ENCODE results near the gene ZNRF2. TPM values are rescaled to one million over a fixed set of nuclear protein-coding genes. Genes with fewer than 3 reads are reported as not detected.

The ZNRF2 gene
- total RNA-seq, 1 experiment from 2014 or later = 34.7 TPM

GRCh38 chr7:30306976-30307375, 22.6 kb downstream of the ZNRF2 start:
- in situ Hi-C loops (cut with HindIII; ENCODE audit: low pct_unique_long_range_greater_than_20kb, low sequenced_read_pairs) = no loop called here
- no peak for DNase-seq (ENCODE audit: low read depth, low spot score)

- in situ Hi-C loops (cut with HindIII; ENCODE audit: low pct_unique_long_range_greater_than_20kb, low sequenced_read_pairs) = no loop called here
- DNase-seq (ENCODE audit: low read depth, low spot score) = no peak
Observed at GRCh38 chr7:30308389-30308788, 24.0 kb downstream of the ZNRF2 start.

- no peak for DNase-seq (ENCODE audit: low read depth, low spot score)
- in situ Hi-C loops (cut with HindIII; ENCODE audit: low pct_unique_long_range_greater_than_20kb, low sequenced_read_pairs) = no loop called here
Observed at GRCh38 chr7:30309302-30309701, 24.9 kb downstream of the ZNRF2 start.

- in situ Hi-C loops (cut with HindIII; ENCODE audit: low pct_unique_long_range_greater_than_20kb, low sequenced_read_pairs) = no loop called here
- no peak for DNase-seq (ENCODE audit: low read depth, low spot score)
Observed at GRCh38 chr7:30309842-30310435, 25.5 kb downstream of the ZNRF2 start.

GRCh38 chr7:30310674-30311362, 26.4 kb downstream of the ZNRF2 start:
- DNase-seq (ENCODE audit: low read depth, low spot score) = no peak

GRCh38 chr7:30312178-30312577, 27.8 kb downstream of the ZNRF2 start:
- in situ Hi-C loops (cut with HindIII; ENCODE audit: low pct_unique_long_range_greater_than_20kb, low sequenced_read_pairs) = no loop called here
- DNase-seq (ENCODE audit: low read depth, low spot score) = no peak

More at GRCh38 chr7:30310674-30311362, 26.4 kb downstream of the ZNRF2 start:
- in situ Hi-C loops (cut with HindIII; ENCODE audit: low pct_unique_long_range_greater_than_20kb, low sequenced_read_pairs) = no loop called here

GRCh38 chr7:30313348-30313747, 29.0 kb downstream of the ZNRF2 start:
- DNase-seq (ENCODE audit: low read depth, low spot score) = no peak
- in situ Hi-C loops (cut with HindIII; ENCODE audit: low pct_unique_long_range_greater_than_20kb, low sequenced_read_pairs) = no loop called here

GRCh38 chr7:30313793-30314192, 29.4 kb downstream of the ZNRF2 start:
- DNase-seq (ENCODE audit: low read depth, low spot score) = no peak
- in situ Hi-C loops (cut with HindIII; ENCODE audit: low pct_unique_long_range_greater_than_20kb, low sequenced_read_pairs) = no loop called here

- in situ Hi-C loops (cut with HindIII; ENCODE audit: low pct_unique_long_range_greater_than_20kb, low sequenced_read_pairs) = no loop called here
- DNase-seq (ENCODE audit: low read depth, low spot score) = no peak
Observed at GRCh38 chr7:30315589-30315988, 31.2 kb downstream of the ZNRF2 start.

- no peak for DNase-seq (ENCODE audit: low read depth, low spot score)
- in situ Hi-C loops (cut with HindIII; ENCODE audit: low pct_unique_long_range_greater_than_20kb, low sequenced_read_pairs) = no loop called here
Observed at GRCh38 chr7:30320392-30320791, 36.0 kb downstream of the ZNRF2 start.

- in situ Hi-C loops (cut with HindIII; ENCODE audit: low pct_unique_long_range_greater_than_20kb, low sequenced_read_pairs) = no loop called here
- peak; percentile 46 for DNase-seq (ENCODE audit: low read depth, low spot score)
Observed at GRCh38 chr7:30321089-30321881, 36.9 kb downstream of the ZNRF2 start.

- DNase-seq (ENCODE audit: low read depth, low spot score) = no peak
- in situ Hi-C loops (cut with HindIII; ENCODE audit: low pct_unique_long_range_greater_than_20kb, low sequenced_read_pairs) = no loop called here
Observed at GRCh38 chr7:30321882-30322192, 37.4 kb downstream of the ZNRF2 start.

- in situ Hi-C loops (cut with HindIII; ENCODE audit: low pct_unique_long_range_greater_than_20kb, low sequenced_read_pairs) = no loop called here
- DNase-seq (ENCODE audit: low read depth, low spot score) = peak; percentile 32
Observed at GRCh38 chr7:30322271-30323005, 38.0 kb downstream of the ZNRF2 start.

GRCh38 chr7:30323006-30323355, 38.6 kb downstream of the ZNRF2 start:
- DNase-seq (ENCODE audit: low read depth, low spot score) = no peak
- in situ Hi-C loops (cut with HindIII; ENCODE audit: low pct_unique_long_range_greater_than_20kb, low sequenced_read_pairs) = no loop called here

- no peak for DNase-seq (ENCODE audit: low read depth, low spot score)
- in situ Hi-C loops (cut with HindIII; ENCODE audit: low pct_unique_long_range_greater_than_20kb, low sequenced_read_pairs) = no loop called here
Observed at GRCh38 chr7:30327813-30328212, 43.4 kb downstream of the ZNRF2 start.

GRCh38 chr7:30328381-30328780, 44.0 kb downstream of the ZNRF2 start:
- no peak for DNase-seq (ENCODE audit: low read depth, low spot score)
- in situ Hi-C loops (cut with HindIII; ENCODE audit: low pct_unique_long_range_greater_than_20kb, low sequenced_read_pairs) = no loop called here

GRCh38 chr7:30329716-30330115, 45.3 kb downstream of the ZNRF2 start:
- in situ Hi-C loops (cut with HindIII; ENCODE audit: low pct_unique_long_range_greater_than_20kb, low sequenced_read_pairs) = no loop called here
- DNase-seq (ENCODE audit: low read depth, low spot score) = no peak

All from SK-MEL-5 (cell line).